NCI-H748 (cell line): ENCODE results near the gene NDUFA13.

ENCODE experiments used
- DNase-seq: peaks from one replicate; lab custom pipeline; 2025; ENCODE audit not compliant: unreplicated experiment; lab: John Stamatoyannopoulos, UW

NDUFA13 gene

DNA sequence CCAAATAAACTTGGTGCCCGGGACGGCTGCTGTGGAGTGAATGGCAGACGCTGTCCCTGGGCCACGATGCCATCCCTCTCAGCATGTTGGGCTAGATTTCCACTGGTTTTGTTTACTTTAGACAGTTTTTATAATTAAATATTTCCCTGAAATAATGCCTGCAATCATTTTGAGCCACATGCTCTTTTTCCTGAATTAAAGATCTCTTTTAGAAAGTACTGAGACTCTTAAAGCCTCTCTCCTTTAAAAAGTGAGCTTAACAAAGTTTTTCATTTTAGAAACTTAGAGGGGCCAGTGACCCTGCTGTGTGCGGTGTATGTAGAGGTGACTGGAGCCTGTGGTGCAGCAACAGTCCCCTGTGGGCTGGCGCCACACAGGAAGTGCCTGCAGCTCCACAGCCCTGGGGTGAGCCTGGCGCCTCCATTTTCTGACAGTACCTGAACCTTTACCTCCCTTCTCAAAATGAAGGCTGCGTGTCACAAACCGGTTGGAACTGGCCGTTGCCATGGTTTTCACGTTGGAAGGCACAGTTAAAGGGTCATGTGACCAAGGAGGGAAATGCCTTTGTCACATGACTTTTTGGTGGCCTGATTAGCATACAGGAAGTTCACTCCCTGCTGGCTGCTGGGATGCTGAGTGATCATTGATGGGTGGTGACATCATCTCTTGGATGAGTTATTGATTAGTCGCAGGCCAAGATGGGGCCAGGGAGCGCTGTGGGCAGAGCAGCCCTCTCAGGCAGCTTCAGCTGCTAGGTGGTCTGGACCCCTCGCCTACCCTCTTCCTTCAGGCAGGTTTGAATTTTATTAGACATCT lies 26.9 kb upstream of the NDUFA13 start:
- DNase-seq, result peak; percentile 69

DNA sequence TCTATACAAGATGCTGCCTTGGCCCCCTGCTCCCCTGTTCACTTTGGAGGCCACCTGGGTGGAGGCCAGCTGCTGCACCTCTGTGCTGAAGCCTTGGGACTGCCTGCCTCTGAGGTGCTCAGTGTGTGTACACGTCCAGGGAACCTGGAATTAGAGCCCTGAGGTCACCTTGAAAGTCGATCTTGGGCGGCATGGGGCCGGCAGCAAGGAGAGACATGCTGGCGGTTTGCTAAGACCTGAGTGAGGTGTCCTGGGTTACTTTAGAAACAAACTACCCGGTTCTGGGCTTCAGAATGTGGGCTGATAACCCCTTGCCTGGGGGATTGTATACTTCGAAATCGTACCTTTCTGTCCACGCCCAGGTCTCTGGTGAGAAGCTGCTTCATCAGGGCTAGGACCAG lies 26.2 kb upstream of the NDUFA13 start:
- DNase-seq, result no peak

DNA sequence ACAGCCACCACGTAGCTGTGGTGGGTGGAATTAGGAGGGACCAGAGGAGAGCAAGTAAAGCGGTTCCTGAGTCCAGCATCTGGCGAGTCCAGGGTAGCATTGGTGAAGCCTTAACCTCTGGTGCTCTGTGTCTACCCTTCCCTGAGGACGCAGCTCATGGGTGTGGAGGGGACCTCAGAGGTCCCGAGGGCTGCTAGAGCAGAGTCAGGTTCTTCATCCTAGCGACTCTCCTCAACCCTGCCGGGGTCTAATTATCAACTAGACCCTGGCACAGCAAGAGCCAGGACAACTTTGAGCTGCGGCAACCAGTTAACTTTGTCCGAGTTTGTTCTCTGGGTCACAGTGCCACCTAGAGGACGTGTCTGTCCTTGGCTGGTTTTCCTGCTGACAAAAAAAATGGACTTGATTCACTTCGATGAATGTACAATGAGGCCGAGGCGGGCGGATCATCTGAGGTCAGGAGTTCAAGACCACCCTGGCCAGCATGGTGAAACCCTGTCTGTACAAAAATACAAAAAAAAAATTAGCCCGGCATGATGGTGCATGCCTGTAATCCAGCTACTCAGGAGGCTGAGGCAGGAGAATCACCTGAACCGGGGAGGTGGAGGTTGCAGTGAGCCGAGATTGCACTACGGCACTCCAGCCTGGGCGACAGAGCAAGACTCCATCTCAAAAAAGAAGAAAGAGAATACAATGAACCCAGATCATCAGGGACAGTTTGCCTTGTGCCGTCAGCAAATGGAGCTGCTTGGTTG lies 25.6 kb upstream of the NDUFA13 start:
- DNase-seq, result peak; percentile 68

DNA sequence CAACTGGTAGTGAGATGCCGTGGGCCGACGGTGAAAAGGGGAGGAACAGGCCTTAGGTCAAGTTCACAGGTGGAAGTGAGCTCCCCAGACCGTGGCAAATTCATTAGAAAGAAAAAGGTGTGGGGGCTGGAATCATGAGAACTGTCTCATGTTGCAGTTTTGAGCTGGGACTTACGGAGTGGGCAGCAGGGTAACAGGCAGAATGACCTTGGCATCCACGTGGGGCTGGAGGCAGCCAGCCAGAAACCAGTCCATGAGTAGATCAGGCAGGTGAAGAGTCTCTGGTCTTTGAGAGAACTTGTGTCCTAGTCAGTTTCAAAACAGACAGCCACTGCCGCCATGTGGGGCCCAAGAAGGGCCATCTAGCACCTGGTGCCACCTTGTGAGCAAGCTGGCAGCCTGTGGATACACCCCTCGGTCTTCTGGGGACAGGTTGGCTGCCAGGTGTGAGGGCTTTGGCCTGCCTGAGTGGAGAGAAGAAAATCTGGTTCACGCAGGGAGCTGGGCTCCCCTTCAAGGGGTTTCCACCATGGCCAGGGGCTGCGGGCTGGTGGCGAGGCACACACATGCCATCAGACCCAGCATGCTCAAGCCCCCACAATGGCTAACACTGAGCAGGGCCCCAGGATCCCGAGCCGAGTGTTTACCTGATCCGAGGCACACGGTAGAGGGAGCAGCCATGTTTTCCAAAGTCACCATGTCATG lies 24.6 kb upstream of the NDUFA13 start:
- no peak for DNase-seq

DNA sequence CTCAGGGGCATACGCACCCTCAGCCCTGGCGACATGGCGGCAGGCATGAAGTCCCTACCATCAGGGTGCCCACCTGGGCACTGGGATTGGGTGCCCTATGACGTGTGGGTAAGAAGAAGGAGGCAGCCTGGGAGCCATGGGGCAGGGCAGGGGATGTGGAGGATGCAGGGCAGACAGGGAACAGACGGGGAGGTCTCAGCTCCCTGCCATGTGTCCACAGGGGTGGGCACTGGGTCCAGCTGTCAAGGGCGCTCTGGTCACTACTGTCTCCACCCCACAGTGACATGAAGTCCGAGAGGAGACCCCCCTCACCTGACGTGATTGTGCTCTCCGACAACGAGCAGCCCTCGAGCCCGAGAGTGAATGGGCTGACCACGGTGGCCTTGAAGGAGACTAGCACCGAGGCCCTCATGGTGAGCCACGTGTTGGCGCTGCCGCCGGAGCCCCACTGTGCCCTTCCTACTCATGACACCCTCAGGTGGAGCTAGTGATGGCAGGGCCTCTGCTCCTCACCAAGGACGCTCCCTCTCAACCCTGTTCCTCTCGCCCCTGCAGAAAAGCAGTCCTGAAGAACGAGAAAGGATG lies 23.9 kb upstream of the NDUFA13 start:
- DNase-seq, result no peak

DNA sequence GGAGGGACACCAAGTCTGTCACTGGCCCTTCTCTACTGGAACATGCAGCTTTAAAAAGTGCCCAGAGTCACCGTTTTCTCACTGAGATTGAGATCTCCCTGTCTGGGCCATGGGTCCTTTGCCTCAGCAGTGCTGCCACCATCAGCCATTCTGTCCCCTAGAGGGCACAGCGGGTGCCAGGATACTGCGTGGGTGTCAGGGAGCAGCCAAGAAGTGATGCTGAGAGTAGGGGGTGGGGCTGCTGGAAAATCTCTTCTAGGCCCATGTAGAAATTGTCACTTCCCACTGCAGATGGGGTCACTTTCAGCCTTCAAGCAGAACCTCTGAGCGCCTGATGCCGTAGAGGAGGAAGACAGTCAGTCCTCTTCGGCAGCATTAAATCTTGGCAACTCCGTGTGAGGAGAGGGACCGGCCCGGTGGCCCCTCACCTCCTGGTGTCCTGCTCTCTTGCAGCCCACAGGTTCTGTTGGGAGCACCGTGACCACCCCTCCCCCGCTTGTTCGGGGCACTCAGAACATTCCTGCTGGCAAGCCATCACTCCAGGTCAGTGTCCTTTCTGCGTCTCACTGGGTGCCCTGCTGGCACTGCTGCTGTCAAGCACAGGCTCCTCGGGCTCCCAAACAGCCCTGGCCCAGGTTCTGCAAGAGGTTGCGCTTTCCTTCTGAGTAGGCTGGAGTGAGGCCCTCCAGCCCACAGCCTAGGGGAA lies 22.0 kb upstream of the NDUFA13 start:
- DNase-seq, result no peak

DNA sequence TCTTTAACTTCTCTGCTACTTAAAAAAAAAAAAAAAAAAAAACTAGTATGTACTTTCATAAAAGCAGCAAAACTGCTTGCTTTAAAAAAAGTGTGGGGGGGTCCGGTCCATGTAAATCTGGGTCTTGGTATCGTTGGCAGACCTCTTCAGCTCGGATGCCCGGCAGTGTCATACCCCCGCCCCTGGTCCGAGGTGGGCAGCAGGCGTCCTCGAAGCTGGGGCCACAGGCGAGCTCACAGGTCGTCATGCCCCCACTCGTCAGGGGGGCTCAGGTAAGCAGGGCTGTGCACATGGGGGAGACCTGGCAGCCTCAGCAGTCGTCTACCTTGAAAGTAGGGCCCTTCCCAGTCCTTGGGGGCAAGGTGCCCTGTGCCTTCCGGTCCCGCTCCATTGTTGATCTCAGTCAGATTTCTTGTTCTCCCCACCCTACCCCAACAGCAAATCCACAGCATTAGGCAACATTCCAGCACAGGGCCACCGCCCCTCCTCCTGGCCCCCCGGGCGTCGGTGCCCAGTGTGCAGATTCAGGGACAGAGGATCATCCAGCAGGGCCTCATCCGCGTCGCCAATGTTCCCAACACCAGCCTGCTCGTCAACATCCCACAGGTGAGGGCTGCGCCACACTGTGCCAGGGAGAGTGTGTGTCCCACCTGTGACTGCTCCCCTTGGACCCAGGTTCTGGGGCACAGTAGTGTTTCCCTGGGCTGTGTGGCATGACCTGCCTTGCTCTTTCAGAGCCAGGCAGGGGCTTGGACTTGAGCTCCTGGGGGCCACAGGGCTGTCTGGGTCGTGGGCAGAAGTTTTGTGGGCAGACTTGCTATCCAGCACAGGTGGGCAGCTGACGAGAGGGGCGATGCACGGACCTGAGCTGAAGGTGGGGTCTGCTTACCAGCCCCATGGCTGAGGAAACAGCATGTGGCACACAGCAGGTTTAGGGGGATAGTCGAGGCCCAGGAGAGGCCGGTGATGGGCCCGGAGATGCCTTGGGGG lies 20.1 kb upstream of the NDUFA13 start:
- no peak for DNase-seq

DNA sequence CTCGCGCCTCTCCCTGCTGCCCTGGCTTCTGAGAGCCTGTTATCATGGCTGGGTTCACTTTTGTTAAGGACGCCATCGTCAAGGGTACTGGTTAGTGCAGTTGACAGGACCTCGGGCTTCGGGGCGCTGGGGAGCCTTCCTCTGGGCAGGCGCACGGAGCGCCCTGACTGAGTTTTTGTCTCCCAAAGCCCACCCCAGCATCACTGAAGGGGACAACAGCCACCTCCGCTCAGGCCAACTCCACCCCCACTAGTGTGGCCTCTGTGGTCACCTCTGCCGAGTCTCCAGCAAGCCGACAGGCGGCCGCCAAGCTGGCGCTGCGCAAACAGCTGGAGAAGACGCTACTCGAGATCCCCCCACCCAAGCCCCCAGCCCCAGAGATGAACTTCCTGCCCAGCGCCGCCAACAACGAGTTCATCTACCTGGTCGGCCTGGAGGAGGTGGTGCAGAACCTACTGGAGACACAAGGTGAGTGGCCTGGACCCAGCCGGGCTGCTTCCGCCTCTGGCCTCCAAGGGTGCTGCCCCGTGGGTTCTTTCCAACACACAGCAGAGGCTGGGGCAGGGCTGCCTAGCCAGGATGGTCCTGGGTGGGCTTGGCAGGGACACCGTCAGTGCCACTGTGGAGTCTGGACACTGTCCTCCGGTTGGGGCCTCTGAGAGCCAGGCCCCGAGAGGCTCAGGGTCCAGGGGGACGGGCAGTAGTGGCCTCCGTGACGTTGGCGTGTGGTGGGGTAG lies 17.6 kb upstream of the NDUFA13 start:
- DNase-seq, result no peak

DNA sequence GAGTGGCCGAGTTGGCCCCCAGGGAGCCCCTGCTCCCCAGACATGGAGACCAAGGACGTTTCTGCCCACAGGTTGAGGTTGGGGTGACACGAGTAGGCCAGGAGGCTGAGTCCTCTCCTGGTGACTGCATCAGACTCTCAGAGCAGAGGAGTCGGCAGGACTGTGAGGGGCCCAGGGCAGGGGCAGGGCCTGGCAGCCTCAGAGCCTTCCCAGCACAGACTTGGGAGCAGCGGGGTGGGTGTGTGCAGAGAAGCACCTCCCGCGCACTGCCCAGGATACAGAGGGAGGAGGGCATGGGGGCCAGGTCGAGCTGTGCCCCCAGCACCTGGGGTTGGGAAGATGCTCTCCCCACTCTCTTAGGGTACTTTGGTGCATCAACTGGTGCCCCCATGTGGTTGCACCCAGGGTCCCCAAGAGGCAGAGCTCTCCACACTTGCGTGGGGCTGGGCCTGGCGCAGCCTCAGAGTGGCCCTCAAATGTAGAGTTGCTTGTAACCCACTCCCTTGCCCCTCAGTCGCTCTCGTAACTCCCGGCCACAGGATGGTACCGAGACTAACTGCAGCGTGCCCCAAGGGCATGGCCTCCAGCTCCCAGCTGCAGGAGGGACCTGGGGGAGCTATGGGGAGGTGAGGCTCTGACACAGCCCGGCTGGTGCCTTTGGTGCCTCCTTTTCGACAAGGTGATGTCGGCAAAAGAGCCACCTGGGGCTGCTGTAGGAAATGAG lies 16.6 kb upstream of the NDUFA13 start:
- DNase-seq, result no peak

DNA sequence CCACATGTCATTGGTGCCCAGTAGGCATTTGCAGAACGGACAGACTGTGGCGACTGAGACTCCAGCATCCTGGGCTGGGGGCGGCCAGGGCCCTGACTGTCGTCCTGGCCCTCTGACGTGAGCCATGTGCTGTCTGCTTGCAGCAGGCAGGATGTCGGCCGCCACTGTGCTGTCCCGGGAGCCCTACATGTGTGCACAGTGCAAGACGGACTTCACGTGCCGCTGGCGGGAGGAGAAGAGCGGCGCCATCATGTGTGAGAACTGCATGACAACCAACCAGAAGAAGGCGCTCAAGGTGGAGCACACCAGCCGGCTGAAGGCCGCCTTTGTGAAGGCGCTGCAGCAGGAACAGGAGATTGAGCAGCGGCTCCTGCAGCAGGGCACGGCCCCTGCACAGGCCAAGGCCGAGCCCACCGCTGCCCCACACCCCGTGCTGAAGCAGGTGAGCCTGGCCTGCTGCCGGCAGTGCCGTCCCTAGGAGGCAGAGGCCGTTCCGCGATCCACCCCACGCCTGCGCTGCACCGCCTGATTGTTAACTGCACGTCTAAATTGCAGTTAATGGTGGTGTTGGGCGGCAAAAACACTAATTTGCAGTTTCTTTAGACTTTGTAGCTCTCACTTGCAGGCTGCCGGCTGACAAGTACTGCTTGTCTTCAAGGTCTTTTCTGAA lies 14.9 kb upstream of the NDUFA13 start:
- no peak for DNase-seq

DNA sequence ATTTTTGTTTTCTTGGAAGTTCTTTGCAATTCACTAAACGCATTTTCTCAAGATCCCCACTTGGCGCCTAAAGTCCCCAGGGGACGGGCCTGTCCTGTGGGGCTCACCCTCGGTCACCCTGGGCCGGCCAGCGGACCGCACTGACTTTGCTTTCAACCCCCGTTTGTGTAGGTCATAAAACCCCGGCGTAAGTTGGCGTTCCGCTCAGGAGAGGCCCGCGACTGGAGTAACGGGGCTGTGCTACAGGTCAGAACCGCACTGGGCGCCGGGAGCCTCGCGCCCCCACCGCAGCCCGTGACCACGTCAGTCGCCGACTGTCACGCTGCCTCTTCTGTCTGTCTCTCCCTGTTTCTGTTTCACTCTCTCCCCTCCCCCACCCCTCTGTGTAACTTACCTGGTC lies 14.2 kb upstream of the NDUFA13 start:
- DNase-seq, result no peak

DNA sequence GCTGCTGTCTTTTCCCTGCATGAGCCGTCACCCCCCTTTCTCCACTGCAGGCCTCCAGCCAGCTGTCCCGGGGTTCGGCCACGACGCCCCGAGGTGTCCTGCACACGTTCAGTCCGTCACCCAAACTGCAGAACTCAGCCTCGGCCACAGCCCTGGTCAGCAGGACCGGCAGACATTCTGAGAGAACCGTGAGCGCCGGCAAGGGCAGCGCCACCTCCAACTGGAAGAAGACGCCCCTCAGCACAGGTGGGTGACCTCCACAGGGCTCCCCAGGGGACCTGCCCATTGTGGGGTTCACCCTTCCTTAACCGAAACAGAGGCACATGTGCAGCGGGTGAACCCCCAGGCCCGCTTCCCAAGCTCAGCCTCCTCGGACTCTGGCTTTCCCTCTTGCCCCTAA lies 13.7 kb upstream of the NDUFA13 start:
- no peak for DNase-seq

DNA sequence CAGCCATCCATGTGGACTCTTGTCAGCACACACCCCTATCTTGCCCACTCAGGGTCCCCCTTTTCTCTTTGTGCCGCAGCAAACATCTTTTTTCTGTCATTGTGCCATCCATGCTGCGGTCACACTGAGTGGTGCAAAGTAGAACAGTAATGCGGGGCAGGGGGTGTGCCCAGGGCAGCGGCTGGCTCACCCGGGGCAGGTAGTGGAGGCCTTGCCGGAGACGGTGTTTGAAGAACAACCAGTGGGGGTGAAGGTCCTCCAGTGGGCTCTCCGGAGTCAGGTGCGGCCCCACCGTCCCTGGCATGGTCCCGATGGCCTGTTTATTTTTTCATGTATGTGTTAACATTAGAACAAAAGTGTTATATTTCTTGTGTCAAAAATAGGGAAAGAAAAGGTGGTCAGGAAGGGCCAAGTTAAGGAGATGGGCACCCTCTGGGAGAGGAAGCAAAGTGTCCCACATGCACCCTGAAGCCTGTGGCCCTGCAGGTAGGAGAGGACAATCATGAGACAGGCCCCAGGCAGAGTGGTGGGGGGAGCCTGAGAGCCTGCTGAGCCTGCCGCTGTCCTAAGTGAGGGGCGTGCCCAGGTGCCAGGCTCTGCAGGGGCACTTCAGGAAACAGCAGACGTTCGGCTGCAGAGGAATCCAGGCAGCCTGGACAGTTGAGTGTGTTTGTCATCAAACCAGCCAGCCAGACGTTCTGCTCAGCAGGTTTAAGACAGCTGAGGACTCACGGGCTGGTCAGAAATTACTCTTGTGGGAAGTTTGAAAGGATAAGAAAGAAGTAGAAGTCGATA lies 13.0 kb upstream of the NDUFA13 start:
- DNase-seq, result no peak

DNA sequence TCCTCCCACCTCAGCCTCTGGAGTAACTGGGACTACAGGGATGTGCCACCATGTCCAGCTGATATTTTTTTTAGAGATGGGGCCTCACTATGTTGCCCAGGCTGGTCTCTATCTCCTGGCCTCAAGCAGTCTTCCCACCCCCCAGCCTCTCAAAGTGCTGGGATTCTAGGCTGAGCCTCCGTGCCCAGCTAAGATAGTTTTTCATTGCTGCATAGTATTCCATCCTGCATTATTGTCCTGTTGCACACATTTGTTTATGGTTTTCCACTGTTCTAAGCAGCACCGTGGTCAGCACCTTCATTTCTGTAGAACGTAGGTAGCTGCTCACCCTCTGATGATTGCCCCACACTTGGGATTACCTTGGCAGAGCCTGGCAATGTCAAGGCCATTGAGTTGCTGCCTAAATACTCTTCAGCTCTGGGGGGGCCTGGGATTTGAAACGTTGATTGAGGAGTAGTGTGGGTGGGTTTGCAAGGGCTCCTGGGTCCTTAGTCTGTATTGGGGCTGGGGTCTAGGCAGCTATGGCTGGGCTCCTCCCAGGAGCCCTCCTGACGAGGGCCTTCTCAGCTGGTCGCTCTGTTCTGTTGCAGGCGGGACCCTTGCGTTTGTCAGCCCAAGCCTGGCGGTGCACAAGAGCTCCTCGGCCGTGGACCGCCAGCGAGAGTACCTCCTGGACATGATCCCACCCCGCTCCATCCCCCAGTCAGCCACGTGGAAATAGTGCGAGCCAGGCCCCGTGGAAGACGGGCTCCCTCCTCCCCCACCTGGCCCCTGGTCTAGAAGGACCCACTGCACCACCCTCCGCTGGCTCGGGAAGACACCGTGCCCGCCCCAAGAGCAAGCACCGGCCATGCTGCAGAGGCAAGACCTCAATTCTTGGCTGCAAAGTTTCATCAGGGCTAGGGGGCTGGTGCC lies 11.0 kb upstream of the NDUFA13 start:
- DNase-seq, result no peak

DNA sequence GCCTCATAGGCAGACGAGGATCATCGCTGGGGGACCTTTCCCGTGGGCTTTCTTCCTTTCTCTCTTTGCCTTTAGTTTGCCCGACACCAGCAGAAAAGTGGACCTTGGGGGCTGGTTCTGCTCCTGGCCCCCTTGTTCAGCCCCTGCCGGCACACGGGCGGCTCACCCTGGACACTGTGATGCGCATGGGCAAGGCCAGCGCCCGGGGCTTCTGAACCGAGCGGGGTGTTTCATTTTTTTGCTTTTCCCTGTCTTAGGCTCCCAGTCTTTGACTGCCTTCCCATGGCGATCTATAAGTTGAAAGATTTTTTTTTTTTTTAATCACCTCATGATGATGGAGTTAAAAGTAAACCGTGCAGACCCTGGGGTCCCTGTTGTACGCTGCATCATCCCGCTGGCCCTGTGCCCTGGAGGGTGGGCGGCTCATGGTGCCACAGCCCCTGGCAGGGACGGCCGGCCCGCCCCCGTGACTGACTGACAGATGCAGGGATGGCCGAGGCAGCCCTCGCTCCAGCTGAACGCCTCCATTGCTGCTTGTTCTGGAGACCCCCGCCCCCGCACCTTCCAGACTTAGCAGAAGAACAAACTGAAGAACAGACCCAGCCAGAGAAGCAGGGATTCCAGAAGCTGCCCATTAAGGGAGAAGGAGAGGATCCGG lies 10.2 kb upstream of the NDUFA13 start:
- DNase-seq, result no peak
